Gastrocnemius medialis (tissue), 4 donors: Measurements from ENCODE around the gene GAB2.

ENCODE experiments used
- POLR2A ChIP-seq, 2 donors: fragments of 450-650 bp; IDR thresholded peaks; one replicate each; pipeline ENCODE4 v1.6.1; 2017; ENCODE audit warnings: antibody characterized with exemption in 2 of 2, mild to moderate bottlenecking in 2 of 2, moderate library complexity in 2 of 2
- TF ChIP-seq, protein P1 (sequence below), 5 experiments: fragments of 450-650 bp in 3 of 5; fragments of 200-600 bp in 2 of 5; sonication (generic) in 2 of 5; IDR thresholded peaks in 4 of 5; conservative IDR thresholded peaks in 1 of 5; 1 replicate in 4 of 5; 2 replicates in 1 of 5; pipeline ENCODE4 v1.5.1; 2016 to 2019; ENCODE audit warnings: antibody characterized with exemption in 5 of 5, mild to moderate bottlenecking in 3 of 5, moderate library complexity in 3 of 5

DNA sequence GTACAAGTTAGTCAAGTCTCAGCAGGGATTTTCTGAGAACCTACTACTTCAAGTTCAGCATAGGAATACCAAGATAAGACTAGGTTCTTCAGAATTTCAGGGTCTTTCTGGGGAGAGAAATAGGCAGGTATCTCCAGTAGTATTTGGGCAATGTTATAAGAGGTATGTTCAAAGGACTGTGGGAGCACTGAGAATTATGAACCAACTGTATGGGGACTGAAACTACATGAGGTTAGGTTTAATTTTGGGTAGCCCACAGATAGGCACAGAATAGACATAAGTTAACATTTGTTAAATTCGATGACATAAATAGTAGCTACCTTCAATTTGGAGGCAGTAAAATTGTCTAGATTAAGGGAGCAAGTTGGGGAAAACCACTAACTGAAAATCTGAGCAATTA is 9.2 kb upstream of the GAB2 start:
- TF ChIP-seq, protein P1, sequence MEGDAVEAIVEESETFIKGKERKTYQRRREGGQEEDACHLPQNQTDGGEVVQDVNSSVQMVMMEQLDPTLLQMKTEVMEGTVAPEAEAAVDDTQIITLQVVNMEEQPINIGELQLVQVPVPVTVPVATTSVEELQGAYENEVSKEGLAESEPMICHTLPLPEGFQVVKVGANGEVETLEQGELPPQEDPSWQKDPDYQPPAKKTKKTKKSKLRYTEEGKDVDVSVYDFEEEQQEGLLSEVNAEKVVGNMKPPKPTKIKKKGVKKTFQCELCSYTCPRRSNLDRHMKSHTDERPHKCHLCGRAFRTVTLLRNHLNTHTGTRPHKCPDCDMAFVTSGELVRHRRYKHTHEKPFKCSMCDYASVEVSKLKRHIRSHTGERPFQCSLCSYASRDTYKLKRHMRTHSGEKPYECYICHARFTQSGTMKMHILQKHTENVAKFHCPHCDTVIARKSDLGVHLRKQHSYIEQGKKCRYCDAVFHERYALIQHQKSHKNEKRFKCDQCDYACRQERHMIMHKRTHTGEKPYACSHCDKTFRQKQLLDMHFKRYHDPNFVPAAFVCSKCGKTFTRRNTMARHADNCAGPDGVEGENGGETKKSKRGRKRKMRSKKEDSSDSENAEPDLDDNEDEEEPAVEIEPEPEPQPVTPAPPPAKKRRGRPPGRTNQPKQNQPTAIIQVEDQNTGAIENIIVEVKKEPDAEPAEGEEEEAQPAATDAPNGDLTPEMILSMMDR (IDR thresholded peaks at IDR 0.05 in 4 of 5, conservative IDR thresholded peaks at IDR 0.05 in 1 of 5), result no peak
- TF ChIP-seq POLR2A (IDR thresholded peaks at IDR 0.05), result no peak
